ENCODE results near the gene OR12D3.

GRCh38 chr6:29395331-29395730, 20.2 kb upstream of the OR12D3 start, which contains the start of gene OR12D2:
- TF ChIP-seq CTCF (IDR thresholded peaks at IDR 0.05) (no peak), EZH2 (IDR thresholded peaks at IDR 0.05; ENCODE audit: borderline replicate concordance, insufficient read depth, low read depth, low read length, poor library complexity, severe bottlenecking) (no peak)

Measured in B cell (primary cell).